Calu3 (cell line): ENCODE measurements around the gene CACNG4. TPM values are rescaled to one million over a fixed set of nuclear protein-coding genes. Genes with fewer than 3 reads are reported as not detected.

Source experiments
- BruUV-seq: library from RNA; stranded (reverse); fragments of 400-500 nt; replicated peaks from 2 replicates; lab custom pipeline; 2021; lab: Mats Ljungman, UMichigan
- CTCF ChIA-PET: fragments of 300-600 bp; sonication (Branson Sonifier 250); formaldehyde crosslinking; loops from one replicate; lab custom pipeline; 2022; ENCODE audit warnings: antibody characterized with exemption; lab: Charles Lee
- DNase-seq: peaks from one replicate; pipeline ENCODE4 v3.0.0; 2022
- H3K27ac Mint-ChIP-seq: one replicate; pipeline ENCODE4 v1.8.0; 2022; ENCODE audit warnings: mixed read lengths; ENCODE audit not compliant: unreplicated experiment
- H3K27me3 Mint-ChIP-seq: one replicate; pipeline ENCODE4 v1.8.0; 2022; ENCODE audit warnings: mixed read lengths; ENCODE audit not compliant: unreplicated experiment
- H3K36me3 Mint-ChIP-seq: one replicate; pipeline ENCODE4 v1.8.0; 2022; ENCODE audit warnings: mild to moderate bottlenecking, moderate library complexity, mixed read lengths; ENCODE audit not compliant: insufficient read depth, unreplicated experiment
- H3K4me1 Mint-ChIP-seq: one replicate; pipeline ENCODE4 v1.8.0; 2022; ENCODE audit warnings: mild to moderate bottlenecking, low read depth, mixed read lengths; ENCODE audit not compliant: unreplicated experiment
- H3K4me3 Mint-ChIP-seq: one replicate; pipeline ENCODE4 v1.8.0; 2022; ENCODE audit warnings: mild to moderate bottlenecking, low read depth, moderate library complexity, mixed read lengths; ENCODE audit not compliant: unreplicated experiment
- H3K9me3 Mint-ChIP-seq: one replicate; pipeline ENCODE4 v1.8.0; 2022; ENCODE audit warnings: low read depth, mixed read lengths; ENCODE audit not compliant: unreplicated experiment
- CTCF ChIP-seq: fragments of 200-600 bp; IDR thresholded peaks from one replicate; pipeline ENCODE4 v1.8.0; 2022; ENCODE audit warnings: antibody characterized with exemption; ENCODE audit not compliant: unreplicated experiment
- intact Hi-C: fragments of 100-400 bp; cut with micrococcal nuclease; formaldehyde crosslinking; loops from one replicate; pipeline ENCODE4 v1.10.0; 2022; ENCODE audit not compliant: unreplicated experiment
- total RNA-seq: library from RNA; stranded (reverse); gene quantifications from 2 replicates; pipeline ENCODE4 v1.2.3, GENCODE V29; 2022

The CACNG4 gene
- total RNA-seq, 1 experiment from 2014 or later, result 3.8 TPM

GRCh38 chr17:67025216-67025792, 60.8 kb downstream of the CACNG4 start:
- H3K27me3 Mint-ChIP-seq, result no peaks in the 10 kb centered on the region
- H3K36me3 Mint-ChIP-seq, result no peaks in the 10 kb centered on the region
- H3K4me1 Mint-ChIP-seq, result no peaks in the 10 kb centered on the region
- no peaks in the 10 kb centered on the region for H3K9me3 Mint-ChIP-seq
- BruUV-seq, result no TSS peak
- no peak for TF ChIP-seq CTCF
- DNase-seq, result peak; percentile 23
- CTCF ChIA-PET, result no interaction called here
- H3K4me3 Mint-ChIP-seq, result no peak overlapping the region
- H3K27ac Mint-ChIP-seq, result no peak overlapping the region
- intact Hi-C loops, result no loop called here

DNA sequence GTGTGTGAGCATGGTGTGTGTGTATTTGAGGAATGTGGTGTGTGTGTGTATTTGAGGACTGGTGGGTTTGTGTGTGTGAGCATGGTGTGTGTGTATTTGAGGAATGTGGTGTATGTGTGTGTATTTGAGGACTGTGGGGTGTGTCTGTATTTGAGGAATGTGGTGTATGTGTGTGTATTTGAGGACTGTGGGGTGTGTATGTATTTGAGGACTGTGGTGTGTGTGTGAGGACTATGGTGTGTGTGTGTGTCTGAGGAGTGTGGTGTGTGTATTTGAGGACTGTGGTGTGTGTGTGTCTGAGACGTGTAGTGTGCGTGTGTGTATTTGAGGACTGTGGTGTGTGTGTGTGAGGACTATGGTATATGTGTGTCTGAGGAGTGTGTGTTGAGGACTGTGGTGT, 61.8 kb downstream of the CACNG4 start:
- H3K36me3 Mint-ChIP-seq, result no peaks in the 10 kb centered on the region
- DNase-seq, result no peak

DNA sequence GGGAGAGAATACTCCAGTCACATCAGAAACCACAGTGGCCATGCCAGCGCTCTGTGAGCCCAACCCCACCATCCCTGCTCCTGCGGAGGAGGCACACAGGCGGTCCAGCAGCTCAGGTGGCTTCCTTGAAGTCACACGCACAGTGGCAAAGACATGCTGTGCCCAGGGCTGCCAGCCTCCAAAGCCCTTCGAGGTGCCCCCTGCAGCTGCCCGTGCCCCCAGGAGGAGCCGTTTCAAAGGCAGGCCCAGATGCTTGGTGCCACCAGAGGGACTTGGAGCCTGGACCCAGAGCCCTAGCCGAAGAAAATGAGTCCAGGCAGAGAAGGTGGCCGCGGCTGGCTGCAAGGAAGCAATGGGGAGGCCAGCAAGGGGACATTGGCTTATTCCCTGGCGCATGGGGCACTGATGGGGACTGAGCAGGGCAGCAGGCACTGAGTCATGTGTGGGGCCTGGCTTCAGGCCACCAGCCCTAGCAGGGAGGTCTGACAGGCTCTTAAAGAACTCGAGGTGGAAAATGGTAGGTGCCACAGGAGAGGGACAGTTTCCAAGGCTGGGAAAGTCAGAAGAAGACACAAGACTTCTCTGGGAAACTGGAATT, 62.6 kb downstream of the CACNG4 start:
- H3K27ac Mint-ChIP-seq, result no peak overlapping the region
- no peaks in the 10 kb centered on the region for H3K9me3 Mint-ChIP-seq
- no peaks in the 10 kb centered on the region for H3K27me3 Mint-ChIP-seq
- no peaks in the 10 kb centered on the region for H3K36me3 Mint-ChIP-seq
- H3K4me3 Mint-ChIP-seq, result no peak overlapping the region
- intact Hi-C loops, result no loop called here
- no TSS peak for BruUV-seq
- TF ChIP-seq CTCF, result no peak
- peak; percentile 34 for DNase-seq
- no peaks in the 10 kb centered on the region for H3K4me1 Mint-ChIP-seq
- CTCF ChIA-PET, result no interaction called here

More for the DNA sequence above, 61.8 kb downstream of the CACNG4 start:
- no peak overlapping the region for H3K27ac Mint-ChIP-seq
- no TSS peak for BruUV-seq
- H3K9me3 Mint-ChIP-seq, result no peaks in the 10 kb centered on the region
- no peaks in the 10 kb centered on the region for H3K27me3 Mint-ChIP-seq
- intact Hi-C loops, result no loop called here
- no peak overlapping the region for H3K4me3 Mint-ChIP-seq
- no peak for TF ChIP-seq CTCF
- no peaks in the 10 kb centered on the region for H3K4me1 Mint-ChIP-seq
- CTCF ChIA-PET, result no interaction called here

DNA sequence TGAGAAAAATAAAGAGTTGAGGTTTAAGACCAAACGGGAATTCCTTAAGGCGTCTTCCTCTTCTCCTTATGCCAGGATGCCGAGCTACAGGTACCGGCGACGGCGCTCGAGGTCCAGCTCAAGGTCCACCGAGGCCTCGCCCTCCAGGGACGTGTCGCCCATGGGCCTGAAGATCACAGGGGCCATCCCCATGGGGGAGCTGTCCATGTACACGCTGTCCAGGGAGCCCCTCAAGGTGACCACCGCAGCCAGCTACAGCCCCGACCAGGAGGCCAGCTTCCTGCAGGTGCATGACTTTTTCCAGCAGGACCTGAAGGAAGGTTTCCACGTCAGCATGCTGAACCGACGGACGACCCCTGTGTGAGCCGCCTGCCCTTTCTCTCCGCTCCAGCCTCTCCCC, 66.1 kb downstream of the CACNG4 start:
- no peaks in the 10 kb centered on the region for H3K36me3 Mint-ChIP-seq
- H3K27ac Mint-ChIP-seq, result no peak overlapping the region
- intact Hi-C loops, result no loop called here
- no TSS peak for BruUV-seq
- H3K4me3 Mint-ChIP-seq, result no peak overlapping the region
- DNase-seq, result no peak
- H3K4me1 Mint-ChIP-seq, result no peaks in the 10 kb centered on the region
- H3K9me3 Mint-ChIP-seq, result peaks cover 4% of the 10 kb centered on the region
- CTCF ChIA-PET, result interaction anchor here (0.6 kb wide), 1 partner anchor 9 kb away, joined by 4 read pairs; no protein-coding TSS in a partner anchor
- H3K27me3 Mint-ChIP-seq, result peaks cover 20% of the 10 kb centered on the region
- no peak for TF ChIP-seq CTCF
